ENCODE measurements around the gene ENDOD1.

- TF ChIP-seq CTCF (IDR thresholded peaks at IDR 0.05) (no peak), POLR2AphosphoS5 (IDR thresholded peaks at IDR 0.05) (no peak), POLR2A (IDR thresholded peaks at IDR 0.05) (no peak)
These were observed 59.3 kb downstream of the ENDOD1 start for GRCh38 chr11:95148938-95149337.

All from prostate gland (tissue), 2 donors.